Measurements from ENCODE around the gene TBCCD1.

DNA sequence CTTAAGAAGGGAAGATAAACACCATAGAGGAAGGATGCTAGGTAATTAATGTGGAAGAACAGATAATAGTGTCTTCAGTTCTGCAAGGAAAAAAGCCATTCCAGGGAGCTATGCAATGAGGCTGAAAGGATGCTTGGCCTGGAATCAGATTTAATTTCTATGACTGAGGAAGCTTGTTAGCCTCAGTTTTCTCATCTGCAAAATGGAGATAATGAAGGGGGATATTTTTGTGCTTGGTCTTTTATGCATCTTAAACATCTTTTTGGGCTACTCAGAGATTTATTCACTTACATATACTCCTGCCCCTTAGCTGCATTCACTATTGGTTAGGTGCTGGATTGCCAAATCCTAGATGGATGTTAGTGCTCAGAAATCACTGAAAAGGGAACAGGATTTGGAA lies 20.0 kb upstream of the TBCCD1 start:
- TF ChIP-seq POLR2A (IDR thresholded peaks at IDR 0.05): no peak
- no peak for TF ChIP-seq CTCF (IDR thresholded peaks at IDR 0.05)
